NCI-H345 treated with DMSO at 0.1 percent for 48 hours (cell line): ENCODE measurements around the gene SLC38A10.

Experiments used
- DNase-seq: peaks from one replicate; lab custom pipeline; 2025; ENCODE audit not compliant: unreplicated experiment; lab: John Stamatoyannopoulos, UW

Gene SLC38A10

GRCh38 chr17:81279278-81280275, 15.5 kb downstream of the SLC38A10 start:
- no peak for DNase-seq

GRCh38 chr17:81278831-81279230, 16.3 kb downstream of the SLC38A10 start:
- DNase-seq, result no peak

- no peak for DNase-seq
These were observed 17.0 kb downstream of the SLC38A10 start for GRCh38 chr17:81277946-81278693.

- DNase-seq, result no peak
These were observed 17.7 kb downstream of the SLC38A10 start for GRCh38 chr17:81277421-81277820.

- DNase-seq, result no peak
These were observed 18.3 kb downstream of the SLC38A10 start for GRCh38 chr17:81276781-81277180.

- DNase-seq, result no peak
These were observed 20.6 kb downstream of the SLC38A10 start for GRCh38 chr17:81274471-81274855.

- no peak for DNase-seq
These were observed 21.2 kb downstream of the SLC38A10 start for GRCh38 chr17:81273698-81274470.

- DNase-seq, result no peak
These were observed 22.5 kb downstream of the SLC38A10 start for GRCh38 chr17:81272616-81273015.

GRCh38 chr17:81271226-81271625, 23.9 kb downstream of the SLC38A10 start:
- peak; percentile 93 for DNase-seq

- no peak for DNase-seq
These were observed 24.8 kb downstream of the SLC38A10 start for GRCh38 chr17:81270279-81270678.

GRCh38 chr17:81267390-81268067, 27.6 kb downstream of the SLC38A10 start:
- no peak for DNase-seq

- no peak for DNase-seq
These were observed 29.5 kb downstream of the SLC38A10 start for GRCh38 chr17:81265576-81265975.

- no peak for DNase-seq
These were observed 30.5 kb downstream of the SLC38A10 start for GRCh38 chr17:81264640-81265039.

GRCh38 chr17:81263371-81264181, 31.5 kb downstream of the SLC38A10 start:
- no peak for DNase-seq

GRCh38 chr17:81261582-81262336, 33.3 kb downstream of the SLC38A10 start:
- no peak for DNase-seq

- DNase-seq, result no peak
These were observed 34.0 kb downstream of the SLC38A10 start for GRCh38 chr17:81261096-81261495.

GRCh38 chr17:81260641-81261040, 34.5 kb downstream of the SLC38A10 start:
- no peak for DNase-seq

GRCh38 chr17:81260171-81260570, 34.9 kb downstream of the SLC38A10 start:
- no peak for DNase-seq

GRCh38 chr17:81259058-81259605, 36.0 kb downstream of the SLC38A10 start:
- no peak for DNase-seq
